T-helper 1 cell (primary cell): ENCODE measurements around the gene NDUFAF8.

Experiments
- DNase-seq, 5 donors: peaks; one replicate each; pipeline ENCODE4 v3.0.0-alpha.2; 2012 to 2020
- total RNA-seq, 4 donors: gene quantifications; one replicate each; lab custom pipeline; 2026; lab: John Stamatoyannopoulos, UW

NDUFAF8 gene, protein sequence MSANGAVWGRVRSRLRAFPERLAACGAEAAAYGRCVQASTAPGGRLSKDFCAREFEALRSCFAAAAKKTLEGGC
- 8.0 to 14.8 (median 11.3) reads per million in 4 donors for total RNA-seq

DNA sequence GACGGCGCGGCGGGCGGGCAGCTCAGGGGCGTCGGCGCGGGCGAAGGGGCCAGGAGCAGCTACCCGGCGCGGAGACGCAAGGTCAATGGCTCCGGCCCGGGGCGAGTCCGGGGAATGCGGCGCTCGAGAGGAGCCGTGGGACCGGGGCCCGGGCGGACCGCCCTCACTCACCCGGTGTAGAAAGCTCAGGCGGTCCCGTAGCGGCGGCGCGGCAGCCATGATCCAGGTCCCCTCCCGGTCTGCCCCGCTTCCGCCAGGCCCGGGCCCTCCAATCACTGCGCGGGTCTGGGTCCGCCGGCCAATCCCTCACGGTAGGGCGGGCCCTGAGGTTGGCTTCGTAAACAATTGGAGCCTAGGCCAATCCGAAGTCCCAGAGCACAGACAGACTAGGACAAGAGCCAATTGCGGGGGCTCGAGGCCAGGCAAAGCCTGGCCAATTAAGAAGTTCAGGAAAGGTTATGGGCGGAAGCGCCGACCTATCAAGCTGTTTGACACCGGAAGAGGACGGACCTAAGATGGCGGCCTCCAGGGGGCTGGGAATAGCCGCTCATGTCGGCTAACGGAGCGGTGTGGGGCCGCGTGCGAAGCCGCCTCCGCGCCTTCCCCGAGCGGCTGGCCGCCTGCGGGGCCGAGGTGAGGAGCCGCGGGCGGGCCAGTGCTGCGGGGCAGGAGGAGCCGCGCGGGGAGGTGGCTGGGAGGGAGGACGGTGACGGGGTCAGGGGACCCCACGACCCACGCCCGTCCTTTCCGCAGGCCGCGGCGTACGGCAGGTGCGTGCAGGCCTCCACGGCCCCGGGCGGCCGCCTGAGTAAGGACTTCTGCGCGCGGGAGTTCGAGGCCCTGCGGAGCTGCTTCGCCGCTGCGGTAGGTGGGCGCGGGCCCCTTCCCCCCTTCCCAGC lies at the start of gene NDUFAF8, which contains the start of gene TEPSIN:
NDUFAF8 (plus strand) TSS at position 504 of the 899 bp plus-strand sequence; CDS start at position 550, 46 bp downstream.
TEPSIN (minus strand) TSS at position 241 of the 899 bp plus-strand sequence; CDS start at position 219, 22 bp downstream.
- DNase-seq: peak; percentile 91 to 99 (median 94)

DNA sequence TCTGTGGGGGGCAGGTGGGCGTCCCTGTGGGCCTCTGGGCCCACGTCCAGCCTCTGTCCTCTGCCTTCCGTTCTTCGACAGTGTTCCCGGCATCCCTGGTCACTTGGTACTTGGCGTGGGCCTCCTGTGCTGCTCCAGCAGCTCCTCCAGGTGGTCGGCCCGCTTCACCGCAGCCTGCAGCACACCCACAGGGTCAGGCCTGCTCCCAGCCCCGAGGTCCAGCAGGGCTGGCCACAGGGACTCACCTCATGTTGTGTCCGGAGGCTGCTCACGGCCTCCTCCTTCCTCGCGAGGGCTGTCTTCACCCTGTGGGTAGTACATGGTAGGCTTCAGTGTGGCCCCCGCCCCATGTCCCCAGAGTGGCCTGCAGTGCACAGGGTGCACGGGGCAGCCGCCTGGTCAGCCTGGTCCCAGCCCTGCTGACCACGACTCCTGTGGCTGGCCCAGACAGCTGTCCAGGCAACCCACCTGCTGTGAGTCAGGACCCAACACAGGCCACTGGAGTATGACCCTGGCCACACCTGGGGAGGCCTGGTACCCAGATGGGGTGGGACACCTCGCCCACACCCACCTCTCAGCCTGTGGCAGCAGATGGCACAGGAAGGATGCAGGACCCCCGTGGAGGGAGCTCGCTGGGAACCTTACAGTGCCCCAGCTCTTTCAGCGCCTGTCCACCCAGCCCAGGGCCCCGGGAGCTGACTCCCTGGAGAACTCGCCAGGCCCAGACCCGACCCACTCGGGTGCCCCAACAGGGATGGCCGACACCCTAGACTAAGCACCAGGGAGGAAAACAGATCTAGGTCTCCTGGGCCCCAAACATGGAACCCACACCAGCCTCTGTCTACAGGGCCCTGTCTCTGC lies 49.2 kb upstream of the NDUFAF8 start:
- DNase-seq: no peak

DNA sequence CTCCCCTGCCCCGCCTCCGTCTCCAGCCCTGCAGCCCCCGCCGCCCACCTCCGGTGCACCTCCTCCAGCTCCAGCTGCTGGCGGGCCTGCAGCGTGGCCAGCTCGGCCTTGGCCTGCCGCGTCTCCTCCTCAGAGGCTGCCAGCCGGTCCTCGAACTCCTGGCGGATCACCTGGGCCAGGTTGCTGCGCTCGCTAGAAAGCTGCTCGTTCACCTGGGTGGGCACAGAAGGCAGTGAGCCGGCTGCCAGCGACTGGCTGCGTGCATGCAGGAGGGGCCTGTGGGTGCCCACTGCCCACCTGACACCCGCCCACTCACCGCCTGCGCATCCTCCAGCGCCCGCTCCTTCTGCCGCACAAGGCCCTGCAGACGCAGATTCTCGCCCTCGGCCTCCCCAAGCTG lies 48.5 kb upstream of the NDUFAF8 start:
- DNase-seq: no peak

DNA sequence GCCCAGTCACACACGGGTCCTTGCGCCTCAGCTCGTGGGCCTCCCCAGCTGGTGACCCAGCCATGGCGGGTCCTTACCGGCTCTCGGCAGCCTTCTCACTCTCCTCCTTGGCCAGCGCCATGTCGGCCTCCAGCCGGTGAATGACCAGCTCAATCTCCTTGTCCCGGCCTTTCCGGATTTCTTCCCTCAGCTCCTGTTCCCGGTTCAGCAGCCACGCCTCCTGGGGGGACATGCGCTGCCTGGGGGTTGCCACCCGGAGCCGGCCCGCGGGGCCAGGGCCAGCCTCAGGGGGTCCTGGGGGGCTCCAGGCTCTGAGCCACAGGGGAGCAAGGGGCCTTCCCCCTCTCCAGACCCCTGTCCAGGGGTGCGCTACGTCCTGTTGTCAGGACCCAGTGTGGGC lies 48.0 kb upstream of the NDUFAF8 start:
- DNase-seq: no peak

DNA sequence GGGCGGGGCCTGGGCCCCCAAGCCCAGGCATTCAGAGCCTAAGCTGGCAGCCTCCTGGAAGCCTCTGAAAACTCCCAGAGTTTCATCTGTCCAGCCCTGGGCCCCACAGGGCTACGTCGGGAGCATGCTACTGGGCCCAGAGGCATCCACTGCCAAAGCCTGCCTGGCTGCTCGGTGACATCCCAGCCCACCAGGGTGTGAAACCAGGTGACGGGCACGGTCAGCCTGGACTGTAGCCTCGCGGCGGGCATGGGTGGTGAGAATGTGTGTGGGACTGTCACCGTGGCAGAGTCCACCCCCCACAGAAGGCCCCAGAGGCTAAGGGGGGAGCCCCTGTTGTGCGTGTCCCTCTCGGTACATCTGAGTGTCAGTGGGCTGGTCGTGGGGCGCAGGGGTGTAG lies 47.5 kb upstream of the NDUFAF8 start:
- DNase-seq: no peak

DNA sequence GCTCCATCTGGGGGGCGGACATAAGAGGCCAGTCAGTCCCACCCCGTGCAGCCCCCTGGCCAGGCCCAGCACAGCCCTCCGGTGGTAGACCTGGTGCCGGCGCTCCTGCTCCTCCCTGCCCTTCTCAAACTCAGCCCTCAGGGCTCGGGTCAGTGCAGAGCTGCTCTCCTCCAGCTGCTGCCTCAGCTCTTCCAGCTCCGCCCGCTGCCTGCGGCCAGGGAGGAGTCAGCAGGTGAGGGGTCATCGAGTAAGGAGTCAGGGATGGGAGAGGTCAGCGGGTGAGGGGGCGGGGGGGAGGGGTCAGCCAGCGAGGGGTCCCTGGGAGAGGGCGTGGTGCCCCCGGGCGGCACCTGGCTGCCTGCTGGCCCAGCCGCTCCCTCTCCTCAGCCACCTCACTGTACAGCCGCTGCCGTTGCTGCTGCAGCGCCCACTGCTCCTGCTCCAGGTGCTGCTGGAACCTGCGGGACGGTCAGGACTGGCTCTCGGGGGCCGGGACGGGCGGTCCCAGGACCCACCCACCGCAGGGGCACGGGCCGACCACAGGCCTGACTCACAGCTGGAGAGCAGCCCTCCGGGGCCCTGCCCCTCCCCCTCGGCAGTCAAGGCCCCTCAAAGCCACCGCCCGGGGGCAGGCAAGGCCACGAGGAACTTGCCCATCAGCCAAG lies 46.6 kb upstream of the NDUFAF8 start:
- DNase-seq: no peak

DNA sequence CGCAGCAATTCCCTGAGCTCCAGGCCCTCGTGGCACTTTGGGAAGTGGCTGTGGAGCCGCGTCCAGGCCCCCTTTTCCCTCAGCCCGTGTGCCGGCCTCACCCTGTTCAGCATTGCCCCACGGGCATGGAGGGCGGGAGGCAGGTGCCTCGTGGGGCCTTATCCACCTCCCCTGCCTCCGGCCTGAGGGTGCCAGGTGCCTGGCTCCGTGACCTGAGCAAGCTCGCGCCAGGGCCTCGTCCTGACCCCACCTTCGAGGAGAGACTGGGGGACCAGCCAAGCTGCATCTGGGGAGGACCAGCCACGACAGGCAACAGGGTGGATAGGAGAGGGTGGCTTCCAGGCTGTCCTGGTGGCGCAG lies 46.1 kb upstream of the NDUFAF8 start:
- DNase-seq: no peak

DNA sequence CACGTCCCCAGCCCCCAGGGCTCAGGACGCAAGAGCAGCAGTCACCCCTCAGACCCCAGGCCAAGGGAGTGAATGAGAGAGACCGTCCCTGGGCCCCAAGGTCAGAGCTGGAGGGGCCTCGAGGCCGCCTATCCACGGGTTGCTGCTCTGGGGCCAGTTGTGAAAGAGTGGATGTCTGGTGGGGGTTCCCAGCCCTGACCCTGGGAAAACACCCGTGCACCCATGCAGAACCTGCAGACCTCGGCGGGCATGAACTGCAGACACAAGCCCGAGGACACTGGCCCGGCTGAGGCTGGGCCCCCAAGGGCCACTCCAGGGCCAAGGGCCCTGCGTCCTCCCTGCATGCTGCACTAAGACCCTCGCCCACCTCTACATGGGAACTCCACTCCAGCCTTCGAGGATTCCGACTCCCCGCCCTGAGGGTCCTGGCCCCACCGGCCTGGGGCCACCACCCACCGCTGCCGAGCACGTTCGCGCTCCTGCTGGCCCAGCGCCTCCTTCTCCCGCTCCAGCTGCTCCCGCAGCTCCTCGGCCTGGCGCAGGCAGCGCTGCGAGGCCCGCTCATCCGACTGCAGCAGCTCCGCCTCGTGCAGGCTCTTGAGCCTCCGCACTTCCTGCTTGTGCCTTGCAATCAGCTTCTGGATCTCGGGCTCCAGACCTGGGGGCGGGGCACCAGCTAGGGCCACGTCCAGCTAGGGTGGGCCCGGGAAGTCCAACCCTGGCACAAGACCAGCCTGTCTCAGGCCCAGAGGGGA lies 45.5 kb upstream of the NDUFAF8 start:
- DNase-seq: no peak

DNA sequence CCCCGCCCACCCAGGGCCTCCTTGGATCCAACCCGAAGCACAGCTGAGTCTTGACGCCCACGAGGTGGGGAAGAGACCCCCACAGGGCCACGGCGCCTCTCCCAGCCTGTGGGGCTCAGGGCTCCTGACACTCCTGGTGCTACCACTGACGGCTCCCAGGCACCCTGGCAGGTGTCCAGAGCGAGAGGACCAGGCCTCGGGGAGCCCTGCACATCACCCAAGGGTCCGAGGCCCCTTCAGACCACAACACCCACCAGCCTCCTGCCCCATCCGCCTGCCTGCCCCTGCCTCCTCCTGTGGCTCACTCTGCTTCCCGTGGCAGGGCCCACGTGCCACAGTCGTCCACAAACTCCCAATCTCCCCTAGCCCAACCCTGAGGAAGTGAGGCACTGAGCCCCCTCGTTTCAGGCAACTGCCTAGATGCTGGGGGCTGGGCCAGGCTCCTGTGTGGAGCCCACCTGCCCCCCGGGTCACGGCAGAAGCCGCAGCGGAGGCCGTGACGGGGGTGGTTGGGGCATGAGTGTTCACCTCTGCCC lies 44.8 kb upstream of the NDUFAF8 start:
- no peak for DNase-seq

DNA sequence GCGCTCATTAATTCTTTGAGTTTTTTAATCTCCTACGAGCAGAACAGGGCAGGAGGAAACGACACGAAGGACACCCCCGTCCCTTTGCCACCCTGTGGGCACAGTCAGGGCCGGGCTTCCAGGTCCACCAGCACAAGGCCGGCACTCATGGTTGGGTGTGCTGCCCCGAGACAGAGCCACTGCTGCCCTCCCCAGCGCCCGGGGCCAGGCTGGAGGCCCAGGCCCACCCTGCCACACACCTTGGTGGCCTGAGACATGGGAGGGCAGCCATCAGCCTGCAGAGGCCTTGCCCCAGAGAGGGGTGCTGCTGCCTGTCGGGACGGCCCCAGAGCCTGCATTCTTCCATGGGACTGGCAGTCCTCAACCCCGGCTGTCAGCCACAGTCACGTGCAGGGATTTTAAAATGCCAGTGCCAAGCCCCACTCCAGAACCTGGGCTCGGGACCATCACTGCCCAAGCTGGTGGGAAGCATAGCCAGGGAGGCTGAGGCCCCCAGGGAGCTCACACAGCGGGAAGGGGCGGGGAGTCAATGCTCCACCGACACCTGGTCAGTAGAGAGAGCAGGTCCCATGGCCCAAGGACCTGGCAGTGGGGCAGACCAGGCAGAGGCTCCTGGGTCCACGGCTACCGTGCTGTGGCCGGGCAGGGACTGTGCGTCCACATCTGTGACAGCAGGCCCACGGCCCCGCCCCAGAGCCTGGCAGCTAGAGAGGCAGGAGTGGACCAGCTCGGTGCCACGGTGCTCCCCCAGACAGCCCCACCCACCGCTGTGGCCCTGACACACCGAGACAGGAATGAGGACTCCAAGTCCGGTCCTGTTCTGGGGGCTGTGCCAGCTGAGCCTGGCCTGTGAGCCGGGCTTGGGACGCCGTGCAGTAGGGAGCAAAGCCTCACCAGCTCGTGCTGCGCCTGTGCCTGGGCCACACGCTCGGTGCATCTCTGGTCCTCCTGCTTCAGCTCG lies 43.9 kb upstream of the NDUFAF8 start:
- peak in 1 of 5 donors; percentile 5 for DNase-seq

DNA sequence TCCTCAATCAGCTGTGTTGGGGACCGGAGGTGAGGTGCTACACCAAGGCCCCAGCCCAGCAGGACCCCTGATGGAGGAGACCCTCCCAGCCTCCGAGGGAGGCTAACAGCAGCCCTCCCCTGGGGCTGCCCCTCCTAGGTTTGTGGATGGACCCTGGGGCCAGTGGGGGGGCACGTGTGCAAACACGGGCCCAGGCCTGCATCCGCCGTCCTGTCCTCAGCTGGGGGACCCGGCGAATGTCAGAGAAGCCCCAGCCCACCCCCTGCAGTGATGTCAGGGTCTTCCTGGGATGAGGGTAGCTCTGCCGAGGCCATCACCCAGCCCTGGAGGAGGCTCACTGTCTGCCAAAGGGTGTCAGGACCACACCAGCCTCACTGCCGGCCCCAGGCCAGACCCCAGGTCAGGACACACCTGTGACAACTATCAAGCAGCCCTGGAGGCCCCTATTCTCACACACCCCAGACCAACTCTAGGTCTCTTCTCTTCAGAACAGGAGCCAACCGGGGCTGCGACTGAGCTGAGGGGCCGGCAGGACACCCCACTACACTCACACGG lies 43.1 kb upstream of the NDUFAF8 start:
- no peak for DNase-seq

DNA sequence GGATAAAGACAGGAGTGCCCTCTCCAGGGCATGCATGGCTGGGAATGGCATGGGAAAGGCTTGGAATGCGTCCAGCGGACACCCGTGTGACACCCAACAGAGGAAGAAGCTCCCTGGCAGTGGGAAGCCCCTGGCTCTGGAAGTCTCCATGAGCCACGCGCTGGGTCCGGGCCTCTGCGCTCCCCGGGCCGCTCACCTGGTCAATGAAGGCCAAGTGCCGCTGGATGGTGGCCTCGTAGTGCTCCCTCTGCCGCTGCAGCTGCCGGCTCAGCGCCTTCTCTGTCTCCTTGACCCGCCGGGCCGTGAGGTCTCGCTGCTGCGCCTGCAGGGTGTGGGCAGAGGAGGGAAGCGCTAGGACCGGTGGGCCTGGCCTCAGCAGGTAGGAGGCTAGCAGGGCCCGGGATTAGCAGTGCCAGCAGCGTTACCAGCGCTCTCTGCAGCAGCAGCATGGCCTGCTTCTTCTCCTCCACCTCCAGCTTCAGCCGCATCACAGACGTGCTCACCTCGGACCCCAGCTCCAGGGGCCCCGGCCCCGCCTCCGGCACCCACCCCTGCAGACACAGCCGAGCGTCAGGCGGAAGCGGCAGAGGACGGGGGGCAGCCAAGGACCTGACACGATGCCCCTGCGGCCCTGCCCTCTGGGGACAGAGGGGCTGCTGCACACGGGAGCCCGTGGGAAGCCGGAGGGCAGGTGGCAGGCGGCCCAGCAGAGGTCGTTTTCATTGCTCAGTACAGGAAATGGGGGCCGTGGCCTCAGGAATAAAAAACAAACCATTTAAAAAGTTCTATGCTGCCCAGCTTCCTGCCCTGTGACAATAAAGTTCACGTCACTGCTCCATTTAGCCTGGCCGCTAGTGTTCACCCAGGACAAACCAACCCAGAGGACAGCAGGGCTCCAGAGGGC lies 42.4 kb upstream of the NDUFAF8 start:
- DNase-seq: peak in 1 of 5 donors; percentile 6

DNA sequence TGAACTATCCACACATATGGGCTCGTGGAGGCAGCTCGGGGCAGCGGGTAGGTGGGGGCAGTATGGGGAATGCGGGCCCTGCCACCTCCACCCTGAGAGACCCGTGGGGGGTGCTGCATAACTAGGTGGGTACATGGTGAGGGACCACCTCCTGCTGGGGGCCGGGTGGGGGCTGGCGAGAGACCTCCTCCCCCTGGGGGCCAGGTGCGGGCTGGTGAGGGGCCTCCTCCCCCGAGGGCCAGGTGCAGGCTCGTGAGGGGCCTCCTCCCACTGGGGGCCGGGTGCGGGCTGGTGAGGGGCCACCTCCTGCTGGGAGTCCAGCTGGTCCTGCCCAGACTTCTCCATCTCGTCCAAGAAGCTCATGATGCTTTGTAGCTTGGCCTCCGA lies 41.7 kb upstream of the NDUFAF8 start:
- peak in 1 of 5 donors; percentile 6 for DNase-seq

DNA sequence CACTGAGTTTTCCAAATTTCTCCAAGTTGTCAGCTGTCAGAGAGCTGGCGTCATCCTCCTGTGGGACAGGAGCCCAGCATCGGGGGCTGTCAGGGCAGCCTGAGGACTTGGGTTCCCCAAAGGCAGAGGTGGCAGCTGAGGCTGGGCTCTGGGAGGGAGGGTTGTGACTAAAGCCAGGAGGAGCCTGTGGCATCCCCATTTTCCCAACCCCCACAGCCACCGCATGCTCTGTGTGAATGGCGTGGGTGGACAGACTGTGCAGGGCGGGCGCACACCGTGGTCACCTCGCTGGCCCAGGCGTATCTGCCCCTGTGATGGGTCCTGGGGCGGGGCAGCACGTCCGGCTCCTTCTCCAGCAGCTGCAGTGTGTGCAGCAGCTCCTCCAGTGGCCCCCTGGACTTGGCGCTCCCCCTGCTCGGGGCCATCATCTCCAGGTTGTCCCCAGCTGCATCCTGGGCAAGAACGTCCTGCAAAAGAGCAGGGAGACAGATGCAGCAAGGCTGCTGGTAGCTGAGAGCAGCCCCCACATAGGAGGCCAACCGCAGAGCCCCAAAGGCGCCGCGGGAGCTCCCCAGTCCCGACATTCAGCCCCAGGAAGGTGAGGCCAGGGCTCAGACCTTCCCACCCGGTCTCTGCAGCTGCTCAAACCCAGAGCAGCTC lies 41.2 kb upstream of the NDUFAF8 start:
- no peak for DNase-seq

DNA sequence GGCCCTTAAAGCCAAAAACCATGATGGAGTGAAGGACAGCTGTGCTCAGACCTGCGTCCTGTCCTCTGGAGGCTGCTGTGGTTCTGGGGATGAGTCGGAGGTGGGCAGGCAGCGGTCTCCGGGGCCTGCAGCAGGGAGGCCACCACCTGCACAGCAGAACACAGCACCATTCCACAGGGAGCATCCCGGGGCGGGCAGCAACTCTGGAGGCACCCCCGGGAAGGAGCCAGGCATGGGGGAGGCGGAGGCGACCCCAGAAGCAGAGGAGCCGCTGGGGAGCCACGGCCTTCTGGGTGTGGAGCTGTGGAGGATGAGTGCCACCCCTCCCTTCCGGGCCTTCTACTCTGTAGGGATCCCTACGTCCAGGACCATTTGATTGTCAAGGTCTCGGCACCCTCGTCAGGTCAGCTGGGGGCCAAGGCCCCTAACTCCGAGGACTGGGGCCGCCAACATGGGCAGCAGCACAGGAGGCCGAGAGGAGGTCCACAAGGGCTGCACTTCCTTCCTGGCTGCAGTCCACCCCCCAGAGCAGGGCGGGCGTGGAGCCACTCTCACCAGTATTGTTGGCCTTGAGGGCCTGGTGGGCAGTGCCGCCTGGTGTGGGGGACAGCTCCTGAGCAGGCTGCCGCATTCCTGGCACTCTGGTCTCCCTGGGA lies 40.2 kb upstream of the NDUFAF8 start:
- DNase-seq: no peak

DNA sequence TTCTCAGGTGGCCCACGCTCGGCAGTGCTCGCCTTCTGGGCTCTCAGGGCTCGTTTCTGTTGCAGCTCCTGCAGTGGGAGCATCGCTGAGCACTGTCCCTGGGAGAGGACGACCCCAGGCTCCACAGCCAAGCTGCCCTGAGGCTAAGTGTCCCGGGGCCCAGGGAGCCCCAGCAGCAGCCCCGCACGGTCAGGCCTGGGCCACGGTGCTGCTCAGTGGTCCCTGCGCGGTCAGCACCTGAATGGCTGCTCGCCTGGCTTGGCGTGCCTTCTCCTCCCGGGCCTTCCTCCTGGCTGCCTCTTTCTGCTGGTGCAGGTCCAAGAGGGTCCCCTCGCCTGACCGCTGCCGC lies 39.7 kb upstream of the NDUFAF8 start:
- no peak for DNase-seq

DNA sequence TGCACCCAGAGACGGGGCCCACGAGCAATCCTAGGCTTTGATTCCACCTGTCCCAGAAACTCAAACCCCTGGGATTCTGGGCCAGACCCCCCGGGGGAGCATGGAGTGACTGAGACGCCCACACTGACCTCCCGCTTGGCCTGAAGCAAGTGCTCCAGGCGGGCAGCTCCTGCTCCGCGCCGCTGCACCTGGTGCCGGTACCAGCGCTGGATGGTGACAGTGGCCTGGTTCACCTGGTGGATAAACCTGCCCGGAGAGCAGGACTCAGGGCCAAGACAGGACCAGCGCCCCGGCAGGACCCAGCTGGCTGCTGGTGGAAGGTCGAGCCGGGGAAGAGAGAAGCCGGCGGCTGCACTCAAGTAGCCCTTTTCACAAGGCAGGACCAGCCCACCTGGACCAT lies 38.9 kb upstream of the NDUFAF8 start:
- DNase-seq: no peak
